T1000 (cell line): ENCODE data around the gene THUMPD3.
A peak's percentile ranks its signal among the peaks of the same experiment; 100 is the strongest.

ENCODE experiments used
- DNase-seq: peaks from one replicate; lab custom pipeline; 2025; ENCODE audit warnings: mixed read lengths; lab: John Stamatoyannopoulos, UW

Gene THUMPD3

DNA sequence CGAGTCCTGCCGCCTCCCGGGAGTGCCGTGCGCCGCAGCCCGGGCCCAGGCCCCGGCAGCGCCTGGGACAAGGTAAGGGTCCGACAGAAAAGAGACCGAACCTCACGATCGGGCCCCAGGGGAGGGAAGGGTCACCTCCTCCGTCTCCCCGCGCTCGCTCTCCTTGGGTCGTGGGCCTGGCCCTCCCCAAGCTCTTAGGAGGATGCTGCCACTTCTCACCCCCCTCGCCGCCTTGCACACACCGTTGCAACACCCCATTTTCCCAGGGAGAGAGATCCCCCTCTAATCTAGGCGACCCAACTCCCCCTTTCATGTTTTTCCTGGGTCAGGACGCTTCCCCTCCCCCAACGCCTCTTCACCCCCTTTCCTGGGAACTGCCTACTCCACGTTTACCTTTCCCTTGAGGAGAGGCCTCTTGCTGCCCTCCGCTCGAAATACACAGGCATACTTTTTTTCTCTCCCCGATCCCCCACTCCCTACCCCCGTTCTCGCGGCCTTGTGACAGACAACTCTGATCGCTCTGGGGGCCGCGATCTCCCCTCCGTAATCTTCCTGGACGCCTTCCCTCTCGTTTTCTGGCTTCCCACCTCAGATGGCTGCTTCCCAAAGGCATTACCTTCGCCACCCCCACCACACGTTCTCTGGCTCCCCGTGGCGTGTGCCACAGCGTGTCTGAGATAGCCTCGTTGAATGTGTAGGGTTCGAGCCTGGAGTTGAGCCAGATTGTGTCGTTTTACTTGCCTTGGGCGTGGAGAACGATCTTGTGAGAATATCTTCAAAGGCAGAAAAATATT, 35.2 kb downstream of the THUMPD3 start:
- DNase-seq, result no peak

DNA sequence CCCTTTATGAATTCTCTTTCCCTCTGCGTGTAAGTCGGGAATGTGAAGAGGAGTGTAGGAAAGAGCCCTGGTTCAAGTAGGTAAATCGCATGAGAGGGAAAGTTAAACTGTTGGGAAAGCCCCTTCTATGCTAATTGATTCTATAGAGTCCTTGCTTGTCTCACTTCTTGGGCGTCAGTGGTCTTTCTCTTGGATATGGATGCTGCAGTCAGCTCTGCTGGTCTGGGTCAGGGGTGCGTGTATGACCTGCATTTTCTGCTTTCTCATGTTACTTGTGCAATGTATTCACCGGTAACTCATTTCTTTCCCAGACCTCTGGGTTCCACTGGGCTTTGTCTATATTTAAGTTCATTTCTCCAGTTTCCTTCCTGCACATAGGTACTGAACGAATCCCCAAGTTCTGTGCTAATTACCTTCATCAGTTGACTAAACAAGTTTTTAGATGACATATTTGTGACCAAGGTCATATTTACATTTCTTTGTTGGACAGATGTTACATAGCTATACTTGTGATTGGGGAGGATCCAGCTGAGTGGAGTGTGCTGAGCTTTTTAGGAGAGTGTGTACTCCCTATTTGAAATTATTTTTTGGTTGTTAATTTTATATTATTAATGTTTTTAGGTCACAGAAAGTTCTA, 36.0 kb downstream of the THUMPD3 start:
- DNase-seq, result no peak

DNA sequence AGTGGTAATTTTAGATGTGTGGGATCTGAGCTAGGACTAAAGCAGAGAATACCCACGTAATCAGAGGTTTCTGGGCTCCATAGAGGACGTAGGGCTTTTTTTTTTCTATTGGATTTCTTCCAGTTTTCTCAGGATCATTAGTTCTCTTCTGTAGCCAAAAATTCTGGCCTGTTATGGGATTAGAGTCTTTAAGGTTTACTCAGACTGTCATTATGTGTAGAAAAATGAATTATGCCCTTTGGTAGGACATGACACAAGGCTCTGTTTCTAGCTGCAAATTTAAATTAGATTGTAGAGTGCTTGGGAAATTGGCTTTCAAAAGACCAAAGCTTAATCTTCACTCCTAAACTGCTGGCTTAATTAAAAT, 36.5 kb downstream of the THUMPD3 start:
- no peak for DNase-seq

DNA sequence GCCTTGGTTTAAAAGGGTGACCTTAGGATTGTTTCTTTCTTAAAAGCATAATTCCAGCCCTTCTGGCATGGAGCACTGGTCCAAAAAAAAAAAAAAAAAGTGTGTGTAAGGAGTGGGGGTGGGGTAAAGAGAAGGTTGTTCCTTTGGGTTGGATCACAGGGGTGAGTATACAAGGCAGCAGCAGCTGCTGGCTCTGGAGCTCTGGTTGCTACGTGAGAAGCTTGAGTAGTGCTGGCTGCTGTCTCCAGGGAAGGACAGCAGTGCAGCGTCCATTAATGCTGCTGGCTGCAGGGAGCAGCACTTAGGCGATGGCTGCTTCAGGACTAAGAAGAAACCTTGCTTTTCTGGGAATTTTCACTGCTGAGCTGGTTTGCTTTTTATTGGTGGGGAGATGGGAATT, 36.9 kb downstream of the THUMPD3 start:
- peak; percentile 51 for DNase-seq

DNA sequence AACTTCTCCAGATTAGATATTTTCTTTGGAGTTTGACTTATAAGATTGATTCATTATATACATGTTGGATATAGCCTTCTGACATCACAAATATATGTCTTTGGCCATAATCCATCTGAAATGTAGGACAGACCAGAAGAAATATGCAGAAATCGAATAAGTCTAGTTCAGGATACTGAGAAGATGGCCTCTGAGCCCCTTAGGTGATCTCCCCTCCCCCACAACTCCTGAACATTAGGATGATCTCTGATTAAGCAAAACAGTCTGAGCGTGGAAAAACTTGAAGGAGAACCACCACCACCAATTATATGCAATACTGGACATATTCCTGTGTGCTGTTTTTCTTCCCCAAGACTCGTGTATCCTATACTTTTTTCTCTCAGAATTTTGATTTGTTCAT, 37.8 kb downstream of the THUMPD3 start:
- DNase-seq, result no peak

DNA sequence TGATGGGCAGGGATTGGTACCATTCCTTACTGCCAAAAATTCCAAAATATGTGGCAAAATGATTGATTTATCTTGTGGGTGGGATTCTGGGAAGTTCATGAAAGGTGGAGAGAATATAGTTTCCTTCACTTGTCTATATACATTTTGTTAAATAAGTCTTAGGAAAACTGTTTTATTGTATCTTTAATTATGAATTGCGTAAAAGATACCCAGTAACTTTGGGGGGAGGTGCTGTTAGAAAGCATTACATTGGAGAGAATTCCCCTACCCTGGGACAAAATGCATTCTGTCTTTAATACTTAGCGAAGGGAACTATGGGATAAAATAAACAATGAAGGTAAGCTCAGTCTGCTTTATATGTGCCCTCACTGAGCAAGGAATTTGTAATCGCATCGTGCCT, 39.1 kb downstream of the THUMPD3 start:
- DNase-seq, result no peak

DNA sequence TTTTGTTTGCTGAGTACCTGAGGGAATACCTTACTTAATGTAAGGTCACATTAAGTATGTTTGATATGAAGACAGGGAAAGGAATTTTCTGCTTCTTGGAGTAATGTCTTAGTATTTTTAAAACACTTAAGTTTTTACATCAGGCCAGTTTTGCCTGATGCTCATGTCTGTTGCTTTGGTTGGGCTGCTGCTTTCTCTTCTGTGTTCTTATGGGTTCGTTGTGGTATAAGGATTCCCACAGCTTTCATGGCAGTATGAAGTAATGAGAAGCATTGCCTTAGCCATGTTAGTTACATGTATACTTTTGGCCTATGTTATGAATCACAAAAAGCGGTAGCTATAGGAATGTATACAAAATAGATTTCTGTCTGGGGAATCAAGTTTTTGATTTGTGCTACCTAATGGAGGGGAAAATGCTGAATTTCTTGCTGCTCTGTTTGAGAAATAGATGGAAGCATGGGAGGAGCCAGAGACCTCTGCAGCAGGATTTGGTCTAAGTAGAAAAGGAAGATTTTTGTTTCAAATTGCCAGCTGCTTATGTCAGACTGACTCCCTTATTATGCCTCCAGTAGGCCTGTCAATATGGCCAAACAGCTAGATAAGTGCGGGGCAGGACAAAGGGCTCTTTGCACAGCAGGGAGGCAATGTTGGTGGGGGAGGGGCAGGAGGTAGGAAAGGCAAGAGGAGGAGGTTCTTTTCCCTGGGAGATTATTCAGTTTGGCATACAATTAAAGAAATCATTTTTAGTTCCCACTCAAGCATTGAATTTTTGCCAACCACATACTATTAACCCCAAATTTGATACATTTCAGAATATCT, 39.8 kb downstream of the THUMPD3 start:
- DNase-seq, result no peak

DNA sequence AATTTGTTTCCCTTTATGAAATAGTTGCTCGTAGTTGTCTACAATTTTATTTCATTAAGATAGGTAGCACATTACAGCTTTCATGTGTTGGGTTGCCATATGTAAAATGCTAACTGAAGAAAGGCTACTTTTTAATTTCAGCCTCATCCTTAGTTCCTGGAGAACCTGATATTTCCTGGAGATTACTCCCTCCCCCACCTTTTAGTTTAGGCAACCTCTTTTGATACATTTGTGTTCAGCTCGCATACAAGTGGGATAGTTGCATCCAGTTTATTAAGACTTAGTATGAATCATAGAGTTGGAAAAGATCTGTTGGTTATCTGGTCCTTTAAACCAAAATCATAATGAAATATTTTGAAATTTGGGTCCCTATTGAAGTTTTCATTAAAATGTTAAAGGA, 40.6 kb downstream of the THUMPD3 start:
- DNase-seq, result no peak

DNA sequence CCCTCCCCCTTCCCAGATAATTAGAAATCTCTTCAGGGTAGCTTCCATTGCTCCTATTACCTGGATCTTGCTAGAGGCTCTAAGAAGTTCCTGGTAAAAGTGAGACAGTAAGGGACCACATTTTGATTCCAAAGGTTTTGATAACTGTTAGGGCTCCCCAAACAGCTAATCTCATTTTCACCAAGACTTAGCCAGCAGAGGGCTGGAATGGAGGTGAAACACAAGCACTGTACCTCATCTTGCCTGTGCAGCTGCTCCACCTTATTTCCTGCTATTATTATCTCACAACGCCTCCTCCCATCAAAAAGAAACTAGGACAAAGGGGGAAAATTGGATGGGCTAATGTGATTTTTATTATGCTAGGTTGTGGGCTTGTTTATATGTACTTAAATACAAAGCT, 41.8 kb downstream of the THUMPD3 start:
- DNase-seq, result no peak

DNA sequence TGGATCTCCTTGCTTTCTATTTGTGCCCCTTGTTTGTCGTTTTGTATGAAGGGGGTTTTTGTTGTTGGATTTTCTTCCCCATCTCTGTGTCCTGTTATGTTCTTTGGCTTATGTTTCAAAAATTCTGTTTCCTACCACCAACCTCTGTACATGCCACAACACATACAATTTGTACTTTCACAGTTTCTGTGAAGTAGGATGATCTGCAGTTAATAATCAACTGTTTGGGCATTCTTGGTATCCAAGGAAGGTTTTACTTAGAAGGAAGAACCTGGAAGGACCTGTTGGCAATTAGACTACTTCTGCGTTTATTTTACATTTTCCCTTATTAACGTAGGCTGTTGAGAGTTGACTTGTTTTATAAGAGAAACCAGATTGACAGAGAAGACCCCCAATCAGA, 42.9 kb downstream of the THUMPD3 start:
- DNase-seq, result no peak

DNA sequence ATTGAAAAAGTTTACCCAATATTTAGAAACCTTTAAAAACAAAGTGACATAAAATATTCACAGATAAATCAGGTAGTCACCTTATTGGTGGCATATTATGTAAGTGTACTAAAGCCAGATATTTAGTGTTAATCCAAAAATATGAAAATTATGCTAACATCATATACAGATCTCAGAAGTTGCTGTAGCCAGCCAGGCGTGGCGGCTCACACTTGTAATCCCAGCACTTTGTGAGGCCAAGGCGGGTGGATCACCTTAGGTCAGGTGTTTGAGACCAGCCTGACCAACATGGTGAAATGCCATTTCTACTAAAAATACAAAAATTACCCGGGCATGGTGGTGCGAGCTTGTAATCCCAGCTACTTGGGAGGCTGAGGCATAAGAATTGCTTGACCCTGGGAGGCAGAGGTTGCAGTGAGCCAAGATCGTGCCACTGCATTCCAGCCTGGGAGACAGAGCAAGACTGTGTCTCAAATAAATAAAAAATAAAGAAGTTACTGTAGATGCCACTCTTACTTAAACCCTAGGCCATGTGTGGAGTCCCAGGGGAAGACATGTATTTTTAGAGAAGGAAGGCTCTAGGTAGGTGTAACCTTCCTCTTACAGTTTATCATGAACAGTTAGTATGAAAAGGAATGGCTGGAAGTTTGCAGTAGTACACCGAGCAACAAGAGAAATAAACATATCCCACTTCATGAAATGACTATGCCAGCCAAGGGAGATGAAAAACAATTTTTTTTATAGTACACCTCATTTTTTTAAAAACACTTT, 44.2 kb downstream of the THUMPD3 start:
- no peak for DNase-seq

DNA sequence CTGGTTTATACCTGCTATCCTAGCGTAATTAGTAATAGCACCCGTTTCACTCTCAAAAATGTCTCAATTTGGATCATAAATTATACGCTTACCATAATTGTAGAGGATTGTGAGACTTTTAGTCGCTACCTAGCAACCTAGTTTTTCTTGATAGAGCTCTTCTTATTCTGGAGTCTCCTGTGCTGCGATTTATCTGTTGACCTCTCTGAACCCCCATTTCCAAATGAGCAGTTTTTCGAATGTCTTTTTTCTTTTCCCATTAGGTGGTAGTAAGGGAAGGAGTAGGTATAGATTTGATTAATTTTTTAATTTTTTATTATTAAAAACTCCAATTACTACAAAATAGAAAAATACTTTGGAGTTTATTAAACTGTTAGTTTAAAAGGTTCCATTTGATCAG, 45.2 kb downstream of the THUMPD3 start:
- no peak for DNase-seq

DNA sequence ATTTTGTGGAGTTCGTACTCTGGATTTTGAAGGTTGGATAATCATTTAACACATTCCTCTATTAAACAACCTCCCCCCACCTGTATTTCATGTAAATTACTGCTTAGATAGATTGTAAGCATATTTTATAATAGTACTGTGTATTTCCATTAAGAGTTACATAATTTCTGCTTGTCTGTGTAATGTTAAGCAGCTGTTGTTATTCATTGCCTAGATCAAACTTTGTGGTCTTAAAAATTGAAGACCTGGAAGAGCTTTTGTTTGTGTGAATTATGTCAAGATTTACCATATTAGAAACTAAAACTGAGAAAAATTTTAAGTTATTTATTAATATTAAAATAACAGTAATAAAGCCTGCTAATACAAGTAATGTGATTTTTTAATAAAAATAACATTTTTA, 45.7 kb downstream of the THUMPD3 start:
- DNase-seq, result no peak

DNA sequence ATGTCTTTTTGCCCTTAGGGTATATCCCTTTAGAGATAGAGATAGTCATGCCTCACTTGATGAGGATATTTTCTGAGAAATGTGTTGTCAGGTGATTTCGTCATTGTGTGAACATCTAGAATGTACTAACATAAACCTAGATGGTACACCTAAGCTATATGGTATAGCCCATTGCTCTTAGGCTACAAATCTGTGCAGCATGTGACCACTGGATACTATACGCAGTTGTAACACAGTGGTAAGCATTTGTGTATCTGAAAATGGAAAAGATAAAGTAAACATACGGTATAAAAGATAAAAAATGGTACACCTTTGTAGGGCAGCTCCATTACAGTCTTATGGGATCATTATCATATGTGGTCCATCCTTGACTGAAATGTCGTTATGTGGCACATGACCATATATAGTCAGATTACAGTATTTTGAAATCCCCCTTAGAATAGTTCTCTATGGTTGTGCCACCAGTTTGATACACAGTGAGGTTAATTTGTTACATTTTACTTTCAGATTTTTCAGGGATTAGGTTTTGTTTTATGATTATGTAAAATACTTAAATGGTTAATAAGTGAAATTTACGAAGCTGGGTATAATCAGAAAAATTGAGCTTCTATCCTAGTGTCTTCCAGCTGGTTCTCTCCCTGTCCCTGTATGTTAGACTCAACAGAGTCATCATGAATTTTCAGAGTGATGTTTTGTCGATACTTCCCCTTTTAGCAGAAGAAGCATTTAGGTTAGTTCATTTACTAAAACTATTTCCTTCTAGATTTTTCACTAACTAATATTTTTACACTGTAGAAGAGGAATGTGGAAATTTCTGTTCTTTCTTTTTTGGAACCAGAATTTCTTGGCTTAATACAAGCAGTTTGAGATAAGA, 47.4 kb downstream of the THUMPD3 start:
- DNase-seq, result no peak

DNA sequence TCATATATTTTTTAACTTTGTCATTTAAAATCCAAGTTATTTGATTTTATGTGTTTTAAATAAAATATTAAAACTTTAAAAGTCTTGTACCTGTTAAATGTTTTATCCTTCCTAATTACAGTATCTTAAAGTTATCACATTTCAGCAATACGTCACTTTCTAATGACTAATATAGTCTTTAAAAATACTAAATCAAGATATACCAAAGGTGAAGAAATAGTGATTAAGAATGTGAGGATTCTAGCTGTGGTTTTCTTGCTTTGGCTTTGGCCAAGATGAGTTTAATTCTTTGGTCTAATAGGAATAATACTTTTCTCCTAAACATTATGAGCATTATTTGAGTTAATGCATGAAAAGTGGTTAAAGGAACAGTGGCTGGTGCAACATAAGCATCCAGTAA, 48.4 kb downstream of the THUMPD3 start:
- no peak for DNase-seq

DNA sequence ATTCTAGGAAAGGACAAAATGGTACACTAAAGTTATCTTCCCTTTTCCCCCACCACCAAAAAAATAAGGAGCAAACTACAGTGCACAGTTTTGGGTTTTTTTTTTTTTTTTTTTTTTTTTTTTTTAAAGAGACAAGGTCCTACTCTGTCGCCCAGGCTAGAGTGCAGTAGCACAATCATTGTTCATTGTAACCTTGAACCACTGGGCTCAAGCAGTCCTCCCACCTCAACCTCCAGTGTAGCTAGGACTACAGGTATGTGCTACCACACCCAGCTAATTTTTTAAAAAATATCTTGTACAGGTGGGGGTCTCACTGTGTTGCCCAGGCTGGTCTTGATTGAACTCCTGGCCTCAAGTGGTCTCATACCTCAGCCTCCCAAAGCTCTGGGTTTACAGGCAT, 49.4 kb downstream of the THUMPD3 start:
- DNase-seq, result no peak

DNA sequence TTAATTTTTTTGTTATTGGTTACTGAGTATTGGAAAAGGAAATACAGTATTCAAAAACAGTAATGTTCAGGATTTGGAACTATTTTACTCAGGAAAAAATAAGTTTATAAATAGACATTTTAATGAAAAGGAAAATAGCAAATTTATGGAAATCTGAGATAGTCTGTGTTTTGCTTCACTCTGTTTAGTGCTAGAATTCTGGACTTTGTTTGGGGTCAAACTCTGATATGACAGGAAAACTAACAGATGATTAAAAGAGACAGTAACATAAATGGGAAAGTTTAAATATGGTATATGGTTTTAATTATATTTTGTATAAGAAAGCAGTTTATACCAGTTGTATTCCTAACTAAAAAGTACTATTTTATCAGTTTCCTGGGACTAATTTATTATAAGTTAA, 52.0 kb downstream of the THUMPD3 start:
- no peak for DNase-seq

DNA sequence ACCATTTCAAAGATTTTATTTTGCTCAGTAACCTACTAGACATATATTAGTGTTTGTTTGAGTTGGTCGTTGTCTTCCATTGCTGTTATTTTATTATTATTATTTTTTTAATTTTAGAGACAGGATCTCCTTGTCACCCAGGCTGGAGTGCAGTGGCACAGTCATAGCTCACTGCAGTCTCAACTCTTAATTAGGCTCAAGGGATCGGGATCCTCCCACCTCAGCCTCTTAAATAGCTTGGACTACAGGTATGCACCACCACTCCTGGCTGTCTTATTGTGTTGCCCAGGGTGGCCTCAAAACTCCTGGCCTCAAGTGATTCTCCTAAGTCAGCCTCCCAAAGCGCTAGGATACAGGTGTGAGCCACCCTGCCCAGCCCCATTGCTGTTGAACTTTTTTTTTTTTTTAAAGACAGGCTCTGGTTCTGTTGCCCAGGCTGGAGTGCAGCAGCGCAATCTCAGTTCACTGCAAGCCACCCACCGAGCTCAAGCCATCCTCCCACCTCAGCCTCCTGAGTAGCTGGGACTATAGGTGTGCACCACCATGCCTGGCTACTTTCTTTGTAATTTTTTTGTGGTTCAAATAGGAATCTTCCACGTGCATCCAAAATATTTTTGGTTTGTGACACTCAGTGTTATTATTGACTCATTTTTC, 52.8 kb downstream of the THUMPD3 start:
- DNase-seq, result no peak

DNA sequence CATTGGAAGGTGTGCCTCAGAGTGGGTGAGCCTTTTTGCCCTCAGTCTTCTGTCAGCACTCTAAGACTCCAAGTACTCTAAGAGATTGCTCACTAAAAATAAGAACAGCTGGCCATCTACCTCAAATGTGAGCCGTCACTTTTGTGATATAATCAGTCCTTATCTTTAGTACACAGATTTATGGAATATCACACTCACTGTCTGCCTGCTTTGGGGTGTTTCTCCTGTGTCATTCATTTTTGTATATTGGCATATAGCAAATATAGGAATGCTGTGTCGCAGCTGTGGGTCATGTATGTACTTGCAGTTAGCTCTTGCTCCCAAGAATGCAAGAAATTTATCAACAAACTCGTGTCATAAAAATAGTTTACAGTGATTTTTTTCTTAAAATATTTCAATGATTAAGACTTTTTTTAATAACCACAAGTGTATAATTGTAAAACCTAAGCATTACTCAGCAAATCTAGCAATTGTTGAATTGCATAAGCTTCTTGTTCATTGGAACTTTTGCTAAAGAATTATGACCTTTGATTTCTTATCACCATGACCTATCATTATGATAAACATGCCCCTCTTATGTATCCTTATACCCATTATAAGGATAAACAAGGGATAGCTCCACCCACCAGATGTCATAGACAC, 53.4 kb downstream of the THUMPD3 start:
- DNase-seq, result no peak

DNA sequence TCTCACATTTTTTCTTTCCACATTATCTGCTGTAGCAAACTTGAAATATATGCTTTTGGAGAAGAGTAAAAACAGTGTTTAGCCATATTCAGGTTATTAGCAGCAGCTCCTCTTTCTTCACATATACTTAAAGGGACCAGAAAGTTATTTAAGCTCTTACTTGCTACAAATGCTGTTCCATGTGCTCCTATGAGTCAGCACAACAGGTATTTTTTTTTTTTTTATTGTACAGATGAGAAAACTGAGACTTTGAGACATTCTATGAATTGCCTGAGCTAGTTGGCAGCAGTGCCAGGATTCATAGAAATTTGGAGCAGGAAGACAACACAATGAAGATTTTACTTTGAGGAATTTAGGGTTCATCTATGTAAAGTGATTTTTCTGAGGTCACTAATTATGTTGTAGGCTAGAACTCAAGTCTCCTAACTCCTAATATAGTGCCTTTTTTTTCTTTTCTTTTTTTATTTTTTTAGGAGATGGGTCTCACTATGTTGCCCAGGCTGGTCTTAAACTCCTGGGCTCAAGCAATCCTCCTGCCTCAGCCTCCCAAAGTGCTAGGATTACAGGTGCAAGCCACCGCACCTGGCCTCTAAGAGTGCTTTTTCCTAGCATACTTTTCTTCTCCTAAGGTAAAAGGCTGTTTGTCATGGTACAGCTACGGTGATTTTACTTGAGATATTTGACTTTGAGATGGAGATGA, 58.1 kb downstream of the THUMPD3 start:
- no peak for DNase-seq
